GM21526 (cell line): ENCODE results near the gene KCNIP4.

Source experiments
- ATAC-seq: cut with Tn5 transposase; IDR thresholded peaks from one replicate; pipeline ENCODE4 v1.9.1; 2021; ENCODE audit warnings: moderate library complexity; ENCODE audit not compliant: unreplicated experiment, low FRiP score

The KCNIP4 gene

GRCh38 chr4:21512353-21512752 lies 436.2 kb downstream of the KCNIP4 start:
- no peak for ATAC-seq

- no peak for ATAC-seq
Observed at GRCh38 chr4:21507439-21507838, 441.1 kb downstream of the KCNIP4 start.

GRCh38 chr4:21490682-21491081 lies 457.9 kb downstream of the KCNIP4 start:
- no peak for ATAC-seq

GRCh38 chr4:21476757-21477156 lies 471.8 kb downstream of the KCNIP4 start:
- ATAC-seq: no peak

GRCh38 chr4:21474195-21474594 lies 474.4 kb downstream of the KCNIP4 start:
- no peak for ATAC-seq

GRCh38 chr4:21470535-21470934 lies 478.0 kb downstream of the KCNIP4 start:
- no peak for ATAC-seq

- no peak for ATAC-seq
Observed at GRCh38 chr4:21469438-21470300, 478.9 kb downstream of the KCNIP4 start.

- no peak for ATAC-seq
Observed at GRCh38 chr4:21467551-21467950, 481.0 kb downstream of the KCNIP4 start.

GRCh38 chr4:21457086-21457840 lies 491.3 kb downstream of the KCNIP4 start:
- no peak for ATAC-seq

- no peak for ATAC-seq
Observed at GRCh38 chr4:21454831-21455230, 493.7 kb downstream of the KCNIP4 start.

GRCh38 chr4:21454201-21454600 lies 494.4 kb downstream of the KCNIP4 start:
- ATAC-seq: no peak

GRCh38 chr4:21452931-21453330 lies 495.6 kb downstream of the KCNIP4 start:
- ATAC-seq: no peak

- ATAC-seq: no peak
Observed at GRCh38 chr4:21451032-21451431, 497.5 kb downstream of the KCNIP4 start.

GRCh38 chr4:21450331-21450730 lies 498.2 kb downstream of the KCNIP4 start:
- ATAC-seq: no peak

GRCh38 chr4:21447301-21448054 lies 501.1 kb downstream of the KCNIP4 start:
- no peak for ATAC-seq

GRCh38 chr4:21420166-21420565 lies 528.4 kb downstream of the KCNIP4 start:
- ATAC-seq: no peak

- ATAC-seq: no peak
Observed at GRCh38 chr4:21415728-21416127, 532.8 kb downstream of the KCNIP4 start.

GRCh38 chr4:21413807-21414370 lies 534.7 kb downstream of the KCNIP4 start:
- no peak for ATAC-seq

- ATAC-seq: no peak
Observed at GRCh38 chr4:21411086-21411485, 537.5 kb downstream of the KCNIP4 start.

- no peak for ATAC-seq
Observed at GRCh38 chr4:21410372-21410771, 538.2 kb downstream of the KCNIP4 start.

- no peak for ATAC-seq
Observed at GRCh38 chr4:21387683-21388082, 560.9 kb downstream of the KCNIP4 start.
